Neutrophil (primary cell): ENCODE measurements around the gene DAAM2.

ENCODE experiments used
- H3K27ac ChIP-seq: fragments of 200-600 bp; sonication (generic); 2 replicates; pipeline ENCODE4 v1.5.1; 2016; ENCODE audit warnings: mild to moderate bottlenecking, moderate library complexity
- H3K27me3 ChIP-seq: fragments of 200-600 bp; sonication (generic); 2 replicates; pipeline ENCODE4 v1.6.0; 2016; ENCODE audit warnings: mild to moderate bottlenecking
- H3K36me3 ChIP-seq: fragments of 200-600 bp; sonication (generic); 2 replicates; pipeline ENCODE4 v1.5.1; 2017
- H3K4me1 ChIP-seq, 2 experiments: fragments of 200-600 bp in 1 of 2; sonication (generic) in 1 of 2; 1 replicate in 1 of 2; 2 replicates in 1 of 2; pipeline versions ENCODE4 v1.5.1 to v1.6.1; 2013 to 2016; ENCODE audit warnings: low read depth in 1 of 2, low read length in 1 of 2, mild to moderate bottlenecking in 1 of 2, moderate library complexity in 1 of 2; ENCODE audit not compliant: control insufficient read depth in 1 of 2, insufficient read depth in 1 of 2
- H3K4me3 ChIP-seq, 2 experiments: fragments of 200-600 bp in 1 of 2; sonication (generic) in 1 of 2; 1 replicate in 1 of 2; 2 replicates in 1 of 2; pipeline ENCODE4 v1.5.1; 2013 to 2016; ENCODE audit warnings: low read depth in 1 of 2, low read length in 1 of 2, mild to moderate bottlenecking in 1 of 2, moderate library complexity in 1 of 2
- H3K9me3 ChIP-seq: fragments of 200-600 bp; sonication (generic); 2 replicates; pipeline ENCODE4 v1.5.1; 2016
- CTCF ChIP-seq: fragments of 200-600 bp; sonication (generic); IDR thresholded peaks from 2 replicates; pipeline ENCODE4 v1.5.1; 2016; ENCODE audit warnings: antibody characterized with exemption

The DAAM2 gene

GRCh38 chr6:39942903-39943580, 150.9 kb downstream of the DAAM2 start:
- peaks cover 6% of the 10 kb centered on the region for H3K27me3 ChIP-seq
- no peak overlapping the region for H3K4me3 ChIP-seq
- no peak overlapping the region for H3K27ac ChIP-seq
- no peaks in the 10 kb centered on the region for H3K36me3 ChIP-seq
- H3K9me3 ChIP-seq, result no peaks in the 10 kb centered on the region
- TF ChIP-seq CTCF, result no peak
- H3K4me1 ChIP-seq, result no peaks in the 10 kb centered on the region

GRCh38 chr6:39945626-39946025, 153.4 kb downstream of the DAAM2 start:
- TF ChIP-seq CTCF, result no peak
- Histone ChIP-seq H3K4me1 (no peaks in the 10 kb centered on the region), H3K27me3 (no peaks in the 10 kb centered on the region), H3K4me3 (no peak overlapping the region), H3K27ac (no peak overlapping the region), H3K36me3 (no peaks in the 10 kb centered on the region), H3K9me3 (no peaks in the 10 kb centered on the region)

- peaks cover 4% of the 10 kb centered on the region for H3K27me3 ChIP-seq
- H3K27ac ChIP-seq, result no peak overlapping the region
- no peaks in the 10 kb centered on the region for H3K4me1 ChIP-seq
- H3K9me3 ChIP-seq, result no peaks in the 10 kb centered on the region
- H3K4me3 ChIP-seq, result no peak overlapping the region
- H3K36me3 ChIP-seq, result no peaks in the 10 kb centered on the region
- TF ChIP-seq CTCF, result no peak
Measured at GRCh38 chr6:39947611-39948068, 155.5 kb downstream of the DAAM2 start.

GRCh38 chr6:39948199-39948791, 156.1 kb downstream of the DAAM2 start:
- Histone ChIP-seq H3K4me3 (no peak overlapping the region), H3K27ac (no peak overlapping the region), H3K4me1 (no peaks in the 10 kb centered on the region), H3K27me3 (peaks cover 4% of the 10 kb centered on the region), H3K9me3 (no peaks in the 10 kb centered on the region), H3K36me3 (no peaks in the 10 kb centered on the region)
- TF ChIP-seq CTCF, result no peak

GRCh38 chr6:39950125-39950720, 158.0 kb downstream of the DAAM2 start:
- no peaks in the 10 kb centered on the region for H3K9me3 ChIP-seq
- H3K36me3 ChIP-seq, result no peaks in the 10 kb centered on the region
- TF ChIP-seq CTCF, result no peak
- no peak overlapping the region for H3K4me3 ChIP-seq
- H3K27ac ChIP-seq, result no peak overlapping the region
- H3K27me3 ChIP-seq, result peaks cover 4% of the 10 kb centered on the region
- no peaks in the 10 kb centered on the region for H3K4me1 ChIP-seq
